Activated naive CD4-positive, alpha-beta T cell treated with Interleukin-2 at 50 U/mL for 16 hours (primary cell): ENCODE data around the gene FMO3.

ENCODE experiments used
- DNase-seq: peaks from one replicate; pipeline ENCODE4 v3.0.0-alpha.2; 2020

Gene FMO3

GRCh38 chr1:171160639-171161354 is 70.1 kb downstream of the FMO3 start:
- DNase-seq = no peak

- no peak for DNase-seq
Measured at GRCh38 chr1:171161431-171161830, 70.7 kb downstream of the FMO3 start.

GRCh38 chr1:171166361-171166760 is 75.7 kb downstream of the FMO3 start:
- DNase-seq = no peak
